AG08396 (cell line): ENCODE measurements around the gene YBX2.
A peak's percentile ranks its signal among the peaks of the same experiment; 100 is the strongest.
"Not testable (repeated sequence)": the region's sequence is repeated elsewhere in the genome, so short reads cannot be mapped to it uniquely, and the experiment has no call there.

Source experiments
- DNase-seq: peaks from one replicate; pipeline ENCODE4 v3.0.0; 2012; ENCODE audit warnings: low spot score, mixed read lengths

Gene YBX2

DNA sequence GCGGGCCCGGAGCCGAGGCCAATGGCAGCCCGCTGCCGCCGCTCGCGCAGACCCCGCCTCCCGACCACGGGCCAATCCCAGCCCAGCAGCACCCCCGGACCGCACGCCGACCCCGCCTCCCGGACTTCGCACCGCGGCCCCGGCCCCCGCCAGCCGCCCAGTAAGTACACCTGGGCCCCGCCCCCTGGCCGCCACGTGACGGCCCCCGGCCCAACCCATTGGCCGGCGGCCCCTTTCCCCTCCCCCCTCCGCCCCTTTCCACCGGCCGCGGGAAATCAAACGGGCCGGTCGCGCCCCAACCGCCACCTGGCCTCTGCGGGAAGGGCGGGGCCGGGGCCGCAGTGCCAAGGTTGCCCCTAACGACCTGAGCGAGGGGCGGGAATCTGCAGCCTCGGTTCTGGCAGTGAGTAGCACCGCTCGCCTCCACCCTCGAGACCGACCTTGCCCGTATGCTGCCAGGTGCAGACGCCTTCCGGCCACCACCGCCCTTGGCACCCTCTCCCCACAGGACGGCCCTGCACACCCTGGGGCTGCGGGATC lies at the start of gene YBX2:
Gene YBX2 (minus strand): TSS at position 26 of the 540 bp plus-strand sequence. CDS start 139 bp downstream, outside the sequence.
- peak; percentile 78 for DNase-seq

DNA sequence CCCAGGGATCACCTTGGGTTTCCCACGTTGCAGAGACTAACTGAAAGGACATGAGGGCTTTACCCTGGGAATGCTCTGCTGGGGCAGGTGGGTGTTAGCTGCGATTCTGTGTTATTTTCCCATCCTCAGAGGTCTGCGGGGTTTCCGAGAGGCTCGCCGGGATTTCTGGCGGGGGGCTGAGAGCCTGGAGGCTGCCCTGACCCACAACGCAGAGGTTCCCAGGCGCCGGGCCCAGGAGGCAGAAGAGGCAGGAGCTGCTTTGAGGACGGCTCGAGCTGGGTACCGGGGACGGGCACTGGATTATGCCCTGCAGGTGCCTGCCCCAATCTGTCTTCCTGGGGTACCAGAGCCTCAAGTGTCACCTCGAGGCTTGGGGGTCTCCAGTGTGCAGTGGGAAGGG lies 48.8 kb upstream of the YBX2 start:
- DNase-seq: no peak

DNA sequence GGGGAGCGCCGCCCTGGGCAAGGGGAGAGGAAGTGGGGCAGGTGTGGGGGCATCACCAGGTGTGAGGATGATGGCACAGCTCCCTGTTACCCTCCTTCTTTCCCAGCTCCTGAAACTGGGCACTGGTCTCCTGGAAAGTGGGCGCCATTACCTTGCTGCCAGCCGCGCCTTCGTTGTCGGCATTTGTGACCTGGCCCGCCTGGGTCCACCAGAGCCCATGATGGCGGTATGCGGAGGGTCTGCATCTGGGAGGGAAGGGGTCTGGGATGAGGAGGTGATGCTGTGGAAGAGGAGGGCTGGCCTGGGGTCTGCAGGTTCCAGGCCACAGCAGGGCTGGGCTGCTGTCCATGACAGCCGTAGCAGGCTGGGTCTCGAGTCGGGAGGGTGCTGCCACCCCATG lies 47.4 kb upstream of the YBX2 start:
- DNase-seq: no peak

DNA sequence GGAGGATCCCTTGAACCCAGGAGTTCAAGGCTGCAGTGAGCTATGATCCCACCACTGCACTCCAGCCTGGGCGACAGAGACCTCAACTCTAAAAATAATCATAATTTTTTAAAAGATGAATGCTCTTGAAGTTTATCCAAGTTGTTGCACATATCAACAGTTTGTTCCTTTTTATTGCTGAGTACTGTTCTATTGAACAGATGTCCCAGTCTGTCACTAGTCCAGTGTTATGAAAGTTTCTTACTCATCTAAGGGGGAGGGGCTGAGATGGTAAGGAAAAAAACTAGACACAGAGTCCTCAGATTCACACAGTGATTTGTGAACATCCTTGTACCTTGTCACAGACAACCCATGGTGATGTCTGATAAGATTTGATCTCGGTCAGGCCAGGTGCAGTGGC lies 45.7 kb upstream of the YBX2 start:
- DNase-seq: no peak

DNA sequence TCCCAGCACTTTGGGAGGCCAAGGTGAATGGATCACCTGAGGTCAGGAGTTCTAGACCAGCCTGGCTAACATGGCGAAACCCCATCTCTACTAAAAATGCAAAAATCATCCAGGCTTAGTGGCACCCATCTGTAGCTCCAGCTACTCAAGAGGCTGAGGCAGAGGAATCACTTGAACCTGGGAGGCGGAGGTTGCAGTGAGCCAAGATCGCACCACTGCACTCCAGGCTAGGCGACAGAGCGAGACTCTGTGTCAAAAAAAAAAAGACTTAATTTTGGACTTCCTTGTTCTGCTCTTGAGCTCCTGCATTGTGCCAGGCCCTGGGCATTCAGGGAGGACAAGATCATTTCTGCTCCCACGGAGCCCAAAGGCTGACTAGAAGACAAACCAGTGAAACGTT lies 43.2 kb upstream of the YBX2 start:
- DNase-seq: not testable (repeated sequence)

DNA sequence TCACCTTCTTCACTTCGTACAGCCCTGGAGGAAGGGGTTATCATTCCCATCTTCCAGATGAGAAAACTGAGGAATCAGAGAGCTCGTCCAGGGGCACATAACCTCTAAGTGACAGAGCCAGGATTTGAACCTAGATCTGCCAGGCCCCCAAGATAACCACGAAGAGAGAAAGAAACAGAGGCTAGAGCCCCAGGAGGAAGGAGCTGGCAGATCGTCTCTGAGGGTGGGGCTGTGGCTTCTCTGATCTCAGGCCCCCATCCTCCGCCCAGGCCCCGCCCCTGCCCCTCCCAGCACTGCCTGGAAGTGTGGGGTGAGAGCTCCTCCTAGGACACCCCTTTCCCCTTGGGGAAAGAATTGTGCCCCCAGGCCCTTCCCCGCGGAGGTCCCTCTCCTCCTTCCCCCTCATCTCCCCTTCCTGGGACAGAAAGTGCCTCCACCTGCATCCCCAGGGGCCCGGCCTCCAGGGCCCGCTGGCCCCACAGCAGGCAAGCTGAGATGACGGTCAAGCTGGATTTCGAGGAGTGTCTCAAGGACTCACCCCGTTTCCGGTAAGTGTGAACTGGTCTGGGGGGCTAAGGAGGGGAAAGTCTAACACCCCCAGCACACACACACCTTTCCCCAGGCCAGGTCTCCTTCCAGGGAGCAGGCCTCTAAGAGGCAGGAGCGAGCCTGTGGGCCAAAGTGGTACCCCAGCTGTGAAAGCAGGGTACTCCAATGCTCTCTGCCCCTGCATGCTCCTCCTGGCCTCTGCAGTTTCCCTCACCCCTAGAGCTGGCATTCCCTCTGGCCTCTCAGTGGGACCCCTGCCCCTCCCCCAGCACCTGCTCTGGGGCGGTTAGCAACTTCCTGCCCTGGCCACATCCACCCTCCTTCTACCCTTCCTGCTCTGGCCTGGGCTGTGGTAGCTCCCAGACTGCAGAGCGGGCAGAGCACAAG lies 42.1 kb upstream of the YBX2 start, which contains the start of gene ACAP1:
Gene ACAP1 (plus strand): TSS at position 290 of the 936 bp plus-strand sequence. CDS start 206 bp downstream, at position 496.
- DNase-seq: no peak

DNA sequence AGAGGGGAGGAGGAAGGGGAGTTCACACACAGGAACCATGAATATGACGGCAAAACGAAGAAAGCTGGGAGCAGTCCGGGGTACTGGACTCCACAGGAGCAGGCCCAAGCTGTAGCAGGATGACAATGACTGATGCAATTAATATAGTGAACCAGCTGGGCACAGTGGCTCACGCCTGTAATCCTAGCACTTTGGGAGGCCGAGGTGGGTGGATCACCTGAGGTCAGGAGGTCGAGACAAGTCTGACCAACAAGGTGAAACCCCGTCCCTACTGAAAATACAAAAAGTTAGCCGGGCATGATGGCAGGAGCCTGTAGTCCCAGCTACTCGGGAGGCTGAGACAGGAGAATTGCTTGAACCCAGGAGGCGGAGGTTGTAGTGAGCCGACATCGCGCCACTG lies 41.3 kb upstream of the YBX2 start:
- not testable (repeated sequence) for DNase-seq

DNA sequence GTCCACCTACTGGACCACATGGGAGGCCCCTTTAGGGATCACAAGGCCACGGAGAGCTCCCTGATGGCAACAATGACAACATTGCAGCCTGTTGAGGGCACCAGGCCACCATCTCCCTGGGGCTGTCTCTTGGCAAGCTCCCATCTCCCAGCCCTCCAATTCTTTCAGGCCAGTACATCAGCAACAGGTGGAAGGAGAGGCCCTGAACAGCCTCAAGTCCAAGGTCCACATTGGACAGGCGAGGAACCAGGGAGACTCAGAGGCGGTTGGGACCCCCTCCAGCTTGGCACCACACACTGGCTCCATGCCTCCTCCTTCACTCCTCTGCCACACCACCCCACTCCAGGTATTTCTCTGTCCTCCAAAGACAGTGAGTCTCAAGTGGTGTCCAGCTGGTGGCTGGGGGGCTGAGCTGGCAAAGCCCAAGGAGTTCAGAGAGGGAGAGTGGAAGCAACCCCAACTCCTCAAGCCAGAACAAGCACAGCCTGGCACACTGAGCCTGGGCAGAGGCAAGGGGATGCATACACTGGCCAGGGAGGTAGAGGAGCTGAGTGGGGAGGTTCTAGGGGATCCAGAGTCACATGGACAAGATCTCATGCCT lies 40.6 kb upstream of the YBX2 start:
- DNase-seq: no peak

DNA sequence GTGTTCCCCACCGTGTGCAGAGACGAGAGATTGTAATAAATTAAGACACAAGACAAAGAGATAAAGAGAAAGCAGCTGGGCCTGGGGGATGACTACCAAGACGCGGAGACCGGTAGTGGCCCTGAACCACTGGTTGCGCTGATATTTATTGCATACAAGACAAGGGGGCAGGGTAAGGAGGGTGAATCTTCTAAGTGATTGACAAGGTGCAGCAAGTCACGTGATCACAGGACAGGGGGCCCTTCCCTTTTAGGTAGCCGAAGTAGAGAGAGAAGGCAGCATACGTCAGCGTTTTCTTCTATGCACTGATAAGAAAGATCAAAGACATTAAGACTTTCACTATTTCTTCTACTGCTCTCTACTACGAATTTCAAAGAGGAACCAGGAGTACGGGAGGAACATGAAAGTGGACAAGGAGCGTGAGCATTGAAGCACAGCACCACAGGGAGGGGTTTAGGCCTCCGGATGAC lies 38.2 kb upstream of the YBX2 start:
- DNase-seq: not testable (repeated sequence)

DNA sequence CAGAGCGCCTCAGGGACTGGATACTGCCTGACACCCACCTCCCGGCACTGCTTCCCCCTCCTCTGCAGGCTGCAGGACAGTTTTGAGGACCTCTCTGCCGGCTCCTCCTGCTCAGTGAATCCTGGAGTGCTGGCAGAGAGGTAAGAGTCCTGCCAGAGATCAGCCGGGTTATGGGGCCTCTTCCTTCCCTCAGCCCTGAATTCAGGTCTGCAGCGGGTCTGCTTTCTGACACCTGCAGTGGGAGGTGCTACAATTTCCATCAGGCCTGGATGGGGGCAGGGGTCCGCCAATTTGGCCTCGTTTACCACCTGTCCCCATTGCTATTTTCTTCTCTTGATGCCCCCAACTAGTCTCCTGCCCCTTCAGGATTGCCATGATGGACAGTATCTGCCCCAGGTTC lies 37.7 kb upstream of the YBX2 start:
- no peak for DNase-seq

DNA sequence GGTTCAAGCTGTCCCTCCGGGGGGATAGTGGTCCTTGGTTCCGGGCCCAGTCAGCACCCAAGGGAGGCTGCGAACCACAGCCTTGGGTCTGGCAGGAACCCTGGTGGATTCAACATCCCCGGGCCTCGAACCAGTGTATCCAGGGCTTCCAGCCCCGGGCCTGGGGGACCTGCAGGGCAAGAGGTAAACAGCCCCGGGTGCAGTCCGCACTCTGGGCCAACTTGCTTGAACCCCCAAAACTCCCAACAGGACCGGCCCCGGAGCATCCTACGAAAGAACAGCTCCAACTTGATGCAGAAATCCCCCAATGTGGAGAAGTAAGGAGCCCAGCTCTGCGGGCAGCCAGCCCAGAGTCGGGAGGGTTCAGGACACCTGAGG lies 36.2 kb upstream of the YBX2 start:
- DNase-seq: no peak

DNA sequence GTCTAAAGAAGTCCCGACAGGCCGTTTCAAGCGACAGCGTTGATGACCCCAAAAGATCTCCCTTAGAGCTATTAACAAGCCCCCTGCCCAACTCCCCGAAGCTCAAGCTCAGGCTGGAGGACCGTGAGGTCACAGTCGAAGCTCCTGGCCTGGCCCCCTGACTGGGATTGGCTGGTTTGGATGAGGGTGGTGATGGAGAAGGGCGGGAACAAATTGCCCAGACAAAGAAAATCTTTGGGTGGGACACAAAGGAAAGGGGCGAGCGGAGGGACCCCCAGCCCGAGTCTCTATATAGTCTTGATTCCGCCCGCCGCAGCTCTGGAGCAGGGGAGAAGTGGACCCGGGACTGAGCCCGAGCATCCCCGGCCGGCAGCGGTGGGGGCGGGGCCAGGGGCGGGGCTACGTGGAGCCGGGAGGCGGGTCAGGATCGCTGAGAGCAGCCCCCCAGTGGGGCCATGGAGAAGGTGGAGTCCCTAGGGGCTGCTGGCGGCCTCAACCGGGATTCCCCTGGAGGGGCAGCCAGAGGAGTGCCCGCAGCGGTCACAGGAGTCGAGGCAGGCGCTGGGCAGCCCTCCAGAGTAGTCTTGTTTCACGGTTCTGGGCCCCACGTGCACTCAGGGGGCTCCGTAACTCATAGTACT lies 35.7 kb upstream of the YBX2 start:
- DNase-seq: peak; percentile 92

DNA sequence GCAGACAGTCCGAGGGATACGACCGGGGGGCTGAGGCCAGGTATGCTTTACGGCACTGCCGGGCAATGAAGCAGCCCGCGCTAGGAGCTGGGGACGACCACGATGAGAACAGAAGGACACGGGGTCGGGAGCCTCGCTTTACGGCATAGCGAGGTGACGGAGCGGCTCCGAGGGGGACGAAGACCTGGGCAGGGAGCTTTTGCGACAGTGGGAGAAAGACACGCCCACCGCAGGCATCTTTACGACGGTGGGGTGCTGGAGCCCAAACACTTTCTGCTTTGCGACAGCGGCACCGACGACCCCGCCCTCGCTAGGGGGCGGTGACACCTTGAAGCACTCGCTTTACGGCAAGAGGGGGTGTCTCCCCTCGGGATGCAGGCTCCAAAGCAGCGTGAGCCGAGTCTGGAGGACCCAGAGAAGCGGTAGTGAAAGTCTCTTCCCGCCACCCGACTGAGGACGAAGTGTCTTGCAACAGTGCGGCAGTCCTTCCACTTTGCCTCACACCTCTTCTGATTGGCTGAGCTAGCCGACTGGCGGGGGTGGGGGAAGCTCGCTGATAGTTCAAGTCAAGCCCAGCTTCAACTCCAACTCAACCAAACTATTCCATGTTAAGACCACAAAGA lies 35.0 kb upstream of the YBX2 start:
- peak; percentile 99 for DNase-seq

DNA sequence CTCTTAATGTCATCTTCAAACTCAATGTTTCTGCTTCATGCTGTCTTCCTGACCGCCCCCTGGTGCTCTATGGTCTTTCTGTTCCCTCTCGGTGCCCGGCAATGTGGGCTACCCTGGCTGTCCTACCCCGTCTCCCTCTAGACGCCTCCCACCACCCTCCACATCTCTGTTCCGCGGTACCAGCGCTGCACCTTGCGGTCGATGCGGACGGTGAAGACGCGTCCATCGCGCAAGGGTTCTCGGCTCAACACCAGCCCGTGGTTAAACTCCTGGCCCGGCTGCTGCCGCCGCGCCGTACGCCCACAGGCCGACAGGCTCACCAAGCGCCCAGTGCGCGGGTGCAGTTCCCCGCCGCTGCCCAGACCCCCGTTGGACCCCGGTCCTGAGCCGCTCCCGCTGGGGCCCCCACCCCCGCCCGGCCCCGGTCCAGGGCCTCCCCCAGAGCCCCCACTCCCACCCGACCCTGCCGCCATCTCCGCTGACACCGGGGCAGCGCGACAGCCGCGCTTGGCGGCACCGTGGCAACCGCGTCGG lies 34.5 kb upstream of the YBX2 start, which contains the start of gene NEURL4:
Gene NEURL4 (minus strand): TSS at position 496 of the 534 bp plus-strand sequence. CDS start 23 bp downstream, at position 473.
- DNase-seq: no peak

DNA sequence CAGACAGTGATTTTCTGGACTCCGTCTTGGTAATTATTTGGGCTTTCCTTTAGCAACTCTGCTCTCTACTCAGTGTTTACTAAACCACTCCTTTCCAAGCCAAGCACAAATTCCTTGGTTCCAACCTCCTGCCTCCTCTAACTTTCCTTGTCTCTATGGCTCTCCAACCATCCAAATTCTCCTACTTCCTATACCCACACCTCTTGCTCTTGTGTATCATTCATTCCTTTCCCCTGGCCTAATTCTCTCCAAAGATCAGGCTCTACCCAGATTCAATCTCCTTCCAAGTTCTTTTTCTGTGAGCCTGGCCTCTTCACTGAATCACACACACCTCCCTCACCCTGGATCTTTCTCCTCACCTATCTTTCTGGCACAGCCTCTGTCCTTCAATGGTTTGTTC lies 33.6 kb upstream of the YBX2 start:
- no peak for DNase-seq

DNA sequence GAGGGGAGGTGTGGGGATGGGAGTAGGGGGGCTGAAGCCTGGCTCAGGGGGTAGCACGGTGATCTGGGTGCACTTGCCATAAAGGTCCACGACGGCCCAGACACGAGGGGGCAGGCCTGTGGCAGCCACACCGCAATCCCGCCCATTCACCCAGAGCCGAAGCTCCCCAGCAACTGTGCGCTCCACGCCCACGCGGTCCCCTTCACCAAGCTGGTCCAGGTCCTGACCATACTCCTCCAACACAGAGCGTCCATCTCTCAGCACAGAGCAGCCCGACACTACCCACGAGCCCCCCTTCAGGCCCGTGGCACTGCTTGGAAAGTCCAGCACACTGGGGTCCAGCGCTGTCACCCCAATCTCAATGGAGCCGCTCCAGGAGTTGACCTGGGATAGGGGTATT lies 33.1 kb upstream of the YBX2 start:
- no peak for DNase-seq

DNA sequence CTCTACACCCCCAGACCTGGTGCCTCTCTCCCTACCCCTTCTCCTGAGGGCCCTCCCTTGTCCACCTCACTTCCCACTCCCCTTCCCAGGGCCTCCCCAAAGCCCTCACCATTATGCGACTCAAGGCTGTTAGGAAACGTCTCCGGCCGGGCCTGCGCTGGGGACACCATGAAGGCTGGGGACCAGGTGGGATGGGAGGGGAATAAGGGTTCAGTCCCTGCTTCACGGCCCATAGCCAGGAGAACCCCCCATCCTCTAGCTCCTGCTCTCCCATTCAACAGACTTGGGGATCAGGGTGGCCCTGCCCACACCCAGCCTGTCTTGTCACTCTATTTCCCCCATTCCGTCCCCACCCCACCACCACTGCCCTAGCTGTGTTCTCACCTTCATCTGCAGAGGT lies 32.6 kb upstream of the YBX2 start:
- no peak for DNase-seq

DNA sequence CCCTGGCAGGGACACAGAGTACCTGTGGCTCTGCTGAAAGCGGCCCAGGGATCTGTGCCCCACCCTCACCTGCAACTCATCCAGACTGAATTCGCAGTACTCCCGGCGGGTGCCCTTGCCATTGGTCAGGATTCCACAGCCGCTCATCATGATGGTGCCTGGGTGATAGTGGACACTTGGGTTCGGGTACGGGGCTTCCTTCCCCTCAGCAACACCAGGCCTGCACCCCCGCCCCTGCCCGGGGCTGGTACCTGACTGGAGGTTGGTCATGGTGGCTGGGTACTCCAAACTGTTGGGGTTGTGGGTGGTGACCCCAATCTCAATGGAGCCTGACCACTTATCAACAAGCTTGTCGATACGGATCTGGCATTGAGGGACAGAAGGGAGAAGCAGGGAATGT lies 31.7 kb upstream of the YBX2 start:
- no peak for DNase-seq

DNA sequence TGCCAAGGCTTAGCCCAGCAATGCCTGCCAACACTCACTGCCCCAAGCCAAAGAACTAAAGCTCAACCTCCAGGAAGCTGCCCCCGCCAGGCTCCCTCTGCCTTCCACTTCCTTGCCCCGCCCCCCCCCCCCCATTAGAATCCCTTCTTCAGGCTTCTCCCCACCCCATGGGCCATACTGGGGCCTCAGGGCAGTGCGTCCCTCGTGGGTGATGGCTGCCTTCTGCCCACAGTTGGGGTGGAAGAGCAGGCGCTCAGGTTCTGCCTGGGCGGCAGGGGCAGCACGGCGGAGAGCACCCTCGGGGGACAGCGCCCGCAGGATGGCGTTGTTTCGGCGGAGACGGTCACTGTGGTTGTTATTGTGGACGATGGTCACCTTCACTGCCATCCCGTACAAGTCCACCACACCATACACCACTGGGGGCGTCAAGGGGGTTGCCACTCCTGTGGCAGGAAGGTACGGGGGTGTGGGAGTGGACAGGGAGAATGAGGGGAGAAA lies 30.6 kb upstream of the YBX2 start:
- DNase-seq: no peak

DNA sequence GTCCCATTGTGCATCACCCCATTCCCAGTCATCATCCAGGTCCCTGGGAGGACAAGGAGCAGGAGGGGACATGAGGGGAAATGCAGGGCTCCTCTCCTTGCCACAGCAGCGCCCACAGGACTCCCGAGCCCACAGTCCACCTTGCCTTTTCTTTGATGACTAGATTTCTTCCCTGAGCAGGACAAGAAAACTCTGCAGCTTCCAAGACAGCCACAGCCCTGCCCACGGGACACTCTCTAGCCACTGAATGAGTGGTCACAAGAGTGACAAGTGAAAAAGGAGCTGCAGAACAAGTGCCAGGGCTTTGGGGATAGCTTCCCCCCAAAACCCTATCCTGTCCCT lies 30.0 kb upstream of the YBX2 start:
- no peak for DNase-seq

DNA sequence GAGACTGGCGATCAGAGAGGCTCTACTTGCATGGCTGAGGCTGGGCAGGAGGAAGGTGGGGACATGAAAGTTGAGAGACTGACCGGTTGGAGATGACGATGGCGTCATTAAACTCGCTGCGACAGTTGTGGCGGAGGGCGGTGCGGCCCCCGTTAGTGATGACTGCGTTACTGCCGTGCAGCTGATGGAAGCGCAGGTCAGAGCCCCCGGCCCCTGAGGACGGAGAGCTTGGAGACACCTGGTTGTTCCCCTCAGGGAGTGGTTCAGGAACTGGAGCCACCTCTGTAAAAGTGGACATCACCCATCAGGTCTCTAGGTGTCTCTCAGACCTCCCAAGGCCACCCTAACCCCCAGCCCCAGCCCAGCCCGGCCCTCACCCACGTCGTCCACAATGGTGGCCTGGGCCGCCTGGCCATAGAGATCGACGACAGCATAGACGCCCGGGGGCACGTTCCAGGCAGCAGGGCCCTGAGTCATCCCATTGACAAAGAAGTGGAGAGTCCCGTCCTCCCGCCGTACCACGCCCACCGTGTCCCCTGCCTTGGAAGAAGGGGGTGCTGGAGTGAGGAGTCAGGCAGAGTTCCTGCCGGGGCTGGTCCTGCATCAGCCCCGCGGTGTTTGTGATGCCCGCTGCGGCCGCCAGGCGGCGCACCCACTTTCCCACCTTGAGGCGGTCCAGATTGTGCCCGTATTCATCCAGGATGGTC lies 29.4 kb upstream of the YBX2 start:
- DNase-seq: peak; percentile 78
